Right lobe of liver (tissue), 6 donors: Measurements from ENCODE around the gene USP47. TPM values are rescaled to one million over a fixed set of nuclear protein-coding genes. Genes with fewer than 3 reads are reported as not detected.
"Not testable (repeated sequence)": the region's sequence is repeated elsewhere in the genome, so short reads cannot be mapped to it uniquely, and the experiment has no call there.

Source experiments
- ATAC-seq, 4 donors: fragments of 200-7000 bp; cut with Tn5 transposase; one replicate each; pipeline ENCODE4 v1.9.1; 2020; ENCODE audit warnings: mild to moderate bottlenecking in 4 of 4, moderate library complexity in 4 of 4
- DNase-seq, 3 donors: peaks; one replicate each; pipeline ENCODE4 v3.0.0-alpha.2; 2020
- H3K27ac ChIP-seq, 3 donors: fragments of 200-600 bp; one replicate each; pipeline ENCODE4 v1.8.0; 2022
- H3K27me3 ChIP-seq, 2 donors: fragments of 200-600 bp; one replicate each; pipeline ENCODE4 v1.8.0; 2022
- H3K36me3 ChIP-seq, 4 donors: fragments of 200-600 bp; sonication (generic) in 1 of 4; one replicate each; pipeline versions ENCODE4 v1.5.1 to v1.8.0; 2017 to 2022; ENCODE audit warnings: control low read depth in 1 of 4
- H3K4me1 ChIP-seq, 4 donors: fragments of 200-600 bp; sonication (generic) in 1 of 4; one replicate each; pipeline versions ENCODE4 v1.5.1 to v1.8.0; 2017 to 2022; ENCODE audit warnings: control low read depth in 1 of 4
- H3K4me3 ChIP-seq, 3 donors: fragments of 200-600 bp; one replicate each; pipeline ENCODE4 v1.8.0; 2022
- H3K9me3 ChIP-seq, 4 donors: fragments of 200-600 bp; sonication (generic) in 1 of 4; one replicate each; pipeline versions ENCODE4 v1.5.1 to v1.8.0; 2017 to 2022; ENCODE audit warnings: control low read depth in 1 of 4
- CTCF ChIP-seq, 4 donors: fragments of 200-600 bp in 3 of 4; fragments of 450-650 bp in 1 of 4; IDR thresholded peaks; one replicate each; pipeline versions ENCODE4 v1.5.1 to v1.8.0; 2016 to 2022; ENCODE audit warnings: antibody characterized with exemption in 4 of 4, mild to moderate bottlenecking in 2 of 4
- POLR2A ChIP-seq: fragments of 450-650 bp; IDR thresholded peaks from one replicate; pipeline ENCODE4 v1.6.1; 2017; ENCODE audit warnings: antibody characterized with exemption, mild to moderate bottlenecking
- WGBS: methylation state at CpG from one replicate; pipeline ENCODE4 v1.1.6; 2018; ENCODE audit warnings: low coverage, low lambda C conversion rate; ENCODE audit not compliant: insufficient coverage; ENCODE audit errors: missing lambda C conversion rate; 5-methylcytosine and 5-hydroxymethylcytosine counted together
- intact Hi-C, 2 donors: fragments of 100-400 bp; cut with DNase I; formaldehyde crosslinking; loops; one replicate each; pipeline versions ENCODE4 v1.11.2 to v1.14.1; 2022
- total RNA-seq, 6 experiments: library from RNA; depleted of rRNA in 2 of 6; stranded (reverse); fragments of >200 nt in 2 of 6; fragmentation: NEBNext Ultra II Directional in 3 of 6; extraction: Animal tissue kit (Norgen Biotek cat#: 25700) in 3 of 6; gene quantifications; one replicate each; pipeline versions ENCODE4 v1.1.0 to v1.2.4, GENCODE V29; 2016 to 2023
- donor health status: DM: no; HTN: yes; CAD: no.
- donor health status: DM: no; HTN: no; CAD: no.
- donor health status: DM: no; HTN: no; CAD: no.
- donor health status: DM: no; HTN: yes; CAD: no.
- donor health status: DM: no; HTN: yes; CAD: no.

Gene USP47
- total RNA-seq, 6 experiments from 2014 or later, result 25.2 to 38.1 (median 29.6) TPM

GRCh38 chr11:11822946-11823345, 18.8 kb upstream of the USP47 start:
- H3K9me3 ChIP-seq, result no peaks in the 10 kb centered on the region

GRCh38 chr11:11826260-11826659, 15.5 kb upstream of the USP47 start:
- Histone ChIP-seq H3K4me1 (no peaks in the 10 kb centered on the region), H3K4me3 (no peak overlapping the region), H3K27ac (no peak overlapping the region), H3K9me3 (no peaks in the 10 kb centered on the region), H3K36me3 (no peaks in the 10 kb centered on the region), H3K27me3 (no peaks in the 10 kb centered on the region)
- ATAC-seq, result no peak
- 64% methylated on average over 1 of the region's 1 CpG for WGBS
- intact Hi-C loops, result no loop called here
- no peak for DNase-seq
- TF ChIP-seq CTCF (IDR thresholded peaks at IDR 0.05) (no peak), POLR2A (no peak)

More at GRCh38 chr11:11822946-11823345, 18.8 kb upstream of the USP47 start:
- DNase-seq, result no peak
- H3K4me1 ChIP-seq, result peaks cover 0 to 4% (median 0%) of the 10 kb centered on the region in 4 donors
- H3K27ac ChIP-seq, result no peak overlapping the region
- no peak overlapping the region for H3K4me3 ChIP-seq
- intact Hi-C loops, result no loop called here
- H3K27me3 ChIP-seq, result no peaks in the 10 kb centered on the region
- no peak for ATAC-seq
- TF ChIP-seq POLR2A, result no peak
- no peak for TF ChIP-seq CTCF (IDR thresholded peaks at IDR 0.05)
- WGBS, result 89% methylated on average over 4 of the region's 4 CpGs
- no peaks in the 10 kb centered on the region for H3K36me3 ChIP-seq

- 57% methylated on average over 5 of the region's 7 CpGs for WGBS
- H3K27me3 ChIP-seq, result no peaks in the 10 kb centered on the region
- no peaks in the 10 kb centered on the region for H3K36me3 ChIP-seq
These were observed 14.5 kb upstream of the USP47 start for GRCh38 chr11:11827272-11827671.

GRCh38 chr11:11831406-11831805, 10.4 kb upstream of the USP47 start:
- 62% methylated on average over 6 of the region's 7 CpGs for WGBS
- H3K4me3 ChIP-seq, H3K9me3 ChIP-seq, H3K27me3 ChIP-seq, H3K4me1 ChIP-seq, intact Hi-C loops, ATAC-seq, DNase-seq, H3K27ac ChIP-seq, H3K36me3 ChIP-seq: not testable (repeated sequence)

More at GRCh38 chr11:11827272-11827671, 14.5 kb upstream of the USP47 start:
- no peaks in the 10 kb centered on the region for H3K9me3 ChIP-seq
- H3K27ac ChIP-seq, result no peak overlapping the region
- intact Hi-C loops, result no loop called here
- no peak overlapping the region for H3K4me3 ChIP-seq
- ATAC-seq (no peak), DNase-seq (no peak)
- no peaks in the 10 kb centered on the region for H3K4me1 ChIP-seq
- TF ChIP-seq CTCF (IDR thresholded peaks at IDR 0.05) (no peak), POLR2A (no peak)

- no peaks in the 10 kb centered on the region for H3K9me3 ChIP-seq
- TF ChIP-seq CTCF (IDR thresholded peaks at IDR 0.05), result no peak
- no peak for TF ChIP-seq POLR2A
- ATAC-seq (no peak), DNase-seq (no peak)
- no peaks in the 10 kb centered on the region for H3K4me1 ChIP-seq
- H3K27ac ChIP-seq, result no peak overlapping the region
- intact Hi-C loops, result no loop called here
- H3K36me3 ChIP-seq, result no peaks in the 10 kb centered on the region
- no peaks in the 10 kb centered on the region for H3K27me3 ChIP-seq
- no peak overlapping the region for H3K4me3 ChIP-seq
- 78% methylated on average over 2 of the region's 2 CpGs for WGBS
These were observed 5.0 kb upstream of the USP47 start for GRCh38 chr11:11836676-11837231.
